Left hindlimb (tissue), 1 donor: ENCODE data around the gene NME7.
"Not testable (repeated sequence)": the region's sequence is repeated elsewhere in the genome, so short reads cannot be mapped to it uniquely, and the experiment has no call there.

Source experiments
- DNase-seq: peaks from one replicate; pipeline ENCODE4 v3.0.0-alpha.2; 2018

Gene NME7

DNA sequence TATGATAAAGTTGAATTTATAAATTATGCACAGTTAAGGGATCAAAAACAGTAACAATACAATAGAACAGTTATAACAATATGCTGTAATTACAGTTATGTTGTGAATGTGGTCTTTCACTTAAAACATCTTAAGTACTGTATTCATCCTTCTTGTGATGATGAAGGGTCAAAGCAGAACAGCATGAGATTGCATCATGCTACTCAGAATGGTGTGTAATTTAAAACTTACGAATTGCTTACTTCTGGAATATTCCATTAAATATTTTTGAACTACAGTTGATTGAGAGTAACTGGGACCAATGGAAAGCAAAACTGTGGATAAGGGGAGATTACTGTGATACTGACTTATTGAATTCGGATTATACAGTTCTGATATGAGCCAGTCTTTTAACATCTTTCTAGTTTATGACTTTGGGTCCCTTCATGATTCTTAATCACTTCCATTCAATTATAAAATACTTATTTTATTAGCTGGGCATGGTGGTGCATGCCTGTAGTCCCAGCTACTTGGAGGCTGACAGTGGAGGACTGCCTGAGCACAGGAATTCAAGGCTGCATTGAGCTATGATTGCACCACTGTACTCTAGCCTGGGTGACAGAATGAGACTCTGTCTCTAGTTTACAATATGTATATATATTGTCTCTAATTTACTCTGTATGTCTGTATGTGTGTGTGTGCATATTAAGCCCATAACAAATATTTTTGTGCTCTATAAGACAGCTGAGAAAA is 217.9 kb downstream of the NME7 start:
- no peak for DNase-seq

DNA sequence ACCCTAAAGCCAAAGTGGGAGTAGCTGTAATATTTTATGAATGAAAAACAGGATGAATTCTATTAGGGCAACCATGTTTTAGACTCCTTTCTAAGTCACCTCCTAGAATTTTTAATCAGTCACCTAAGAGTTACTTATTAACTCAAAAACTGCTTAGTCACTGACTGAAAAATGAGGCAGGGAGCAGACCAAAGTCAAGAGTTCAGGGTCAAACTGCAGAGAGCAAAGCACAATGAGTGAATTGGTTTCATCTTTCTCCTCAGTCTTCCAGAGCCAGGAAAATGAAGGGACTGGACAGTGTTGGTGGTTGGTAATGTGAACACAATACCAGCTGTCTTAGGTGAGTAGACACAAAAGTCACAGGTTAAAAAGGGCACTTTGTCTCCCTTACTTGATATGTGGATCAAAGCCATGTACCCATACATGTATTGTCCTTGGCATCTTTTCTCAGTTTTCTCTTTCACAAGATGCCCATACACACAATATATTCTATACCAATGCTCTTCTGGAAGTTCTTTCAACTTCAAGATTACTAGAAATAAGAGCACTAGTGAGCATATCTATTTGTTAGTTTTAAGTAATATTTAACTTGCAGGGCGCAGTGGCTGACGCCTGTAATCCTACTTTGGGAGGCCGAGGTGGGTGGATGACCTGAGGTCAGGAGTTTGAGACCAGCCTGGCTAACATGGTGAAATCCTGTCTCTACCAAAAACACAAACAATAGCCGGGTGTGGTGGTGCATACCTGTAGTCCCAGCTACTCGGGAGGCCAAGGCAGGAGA is 218.9 kb downstream of the NME7 start:
- no peak for DNase-seq

DNA sequence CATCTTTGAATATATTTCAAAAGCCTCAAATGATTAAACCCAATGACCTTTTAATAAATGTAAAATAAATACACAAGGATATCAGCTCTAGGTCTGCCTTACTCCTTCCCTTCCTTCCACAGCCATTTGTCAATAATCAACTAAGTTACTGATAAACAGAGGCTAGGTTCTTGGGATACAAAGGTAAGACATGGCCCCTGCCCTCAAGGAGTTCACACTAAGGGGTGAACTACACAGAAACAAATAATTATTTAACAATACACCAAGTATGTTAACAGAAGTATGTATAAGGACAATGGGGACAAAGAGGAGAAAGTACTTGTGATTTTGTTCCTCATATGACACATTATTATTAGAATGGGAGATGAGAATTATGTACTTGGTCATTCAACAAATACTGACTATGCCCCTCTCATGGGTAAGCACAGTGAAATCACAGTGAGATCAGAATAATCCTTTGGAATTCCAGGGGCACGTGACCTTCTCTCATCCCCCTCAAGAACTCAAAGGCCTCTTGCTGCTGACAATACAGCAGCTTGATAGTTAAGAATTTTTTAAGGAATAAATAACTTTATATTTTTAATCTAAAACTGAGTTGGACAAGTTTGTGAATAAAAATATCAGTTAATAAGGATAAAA is 220.9 kb downstream of the NME7 start:
- no peak for DNase-seq

DNA sequence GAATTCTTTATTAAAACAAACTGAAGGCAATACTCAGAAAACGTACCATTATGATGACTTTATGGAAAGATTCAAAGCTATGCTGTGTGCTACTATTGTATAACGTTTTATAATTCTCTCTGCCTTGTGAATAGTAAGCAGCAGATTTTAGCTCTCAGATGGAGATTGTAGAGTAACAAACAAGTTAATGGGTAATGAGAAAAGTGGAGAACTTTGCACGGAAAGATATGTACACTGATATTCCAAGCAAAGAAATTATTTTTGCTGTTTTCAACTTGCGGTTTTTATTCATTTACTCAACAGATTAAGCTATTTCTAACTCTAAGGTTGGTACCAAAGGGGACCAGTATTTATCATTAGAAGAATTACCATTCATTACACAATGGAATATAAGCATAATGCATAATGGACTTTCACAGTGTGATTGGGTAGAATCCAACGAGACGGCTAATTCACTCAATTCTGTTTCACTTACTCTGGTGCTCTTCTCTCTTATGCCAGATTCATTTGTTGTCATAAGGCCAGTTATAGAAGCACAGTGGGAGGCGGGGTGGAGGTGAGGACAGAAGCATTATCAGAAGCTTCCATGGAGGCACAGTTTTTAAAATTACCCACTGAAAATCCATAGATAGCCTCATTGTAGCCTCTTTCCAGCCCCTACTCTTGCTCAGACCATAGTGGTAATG is 222.5 kb downstream of the NME7 start:
- DNase-seq = no peak

DNA sequence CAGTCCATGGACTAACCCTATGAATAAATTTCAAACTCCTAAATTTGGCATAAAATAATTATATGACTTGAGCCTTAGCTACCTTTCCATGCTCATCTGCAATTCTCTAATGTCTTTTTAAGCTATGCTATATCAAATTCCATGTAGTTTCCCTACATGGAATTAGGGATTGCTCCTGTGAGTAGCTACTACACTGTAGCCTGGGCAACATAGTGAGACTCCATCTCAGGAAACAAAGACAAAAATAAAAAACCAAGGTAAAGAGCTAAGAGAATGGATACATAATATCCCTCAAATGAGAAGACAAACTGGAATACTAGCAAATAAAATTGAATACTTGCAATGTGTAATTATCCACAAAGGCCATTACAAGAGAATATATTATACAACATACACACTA is 223.6 kb downstream of the NME7 start:
- no peak for DNase-seq

DNA sequence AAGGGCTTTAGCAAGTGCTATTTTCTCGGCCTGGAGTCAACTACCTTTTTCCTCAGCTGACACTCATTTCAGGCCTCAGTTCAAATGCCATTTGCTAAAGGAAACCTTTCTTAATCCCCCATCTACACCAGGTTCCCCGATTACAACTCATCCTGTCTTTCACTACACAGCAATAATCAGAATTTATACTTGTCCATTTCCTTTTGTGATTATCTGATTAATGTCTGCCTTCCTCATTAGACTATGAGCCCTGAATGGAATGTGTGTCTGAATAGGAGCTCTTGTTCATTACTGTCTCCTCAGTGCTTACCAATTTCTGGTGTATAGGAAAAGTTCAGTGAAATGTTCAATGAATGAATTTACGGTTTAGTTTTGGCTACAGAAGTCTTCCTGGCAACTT is 224.3 kb downstream of the NME7 start:
- no peak for DNase-seq

DNA sequence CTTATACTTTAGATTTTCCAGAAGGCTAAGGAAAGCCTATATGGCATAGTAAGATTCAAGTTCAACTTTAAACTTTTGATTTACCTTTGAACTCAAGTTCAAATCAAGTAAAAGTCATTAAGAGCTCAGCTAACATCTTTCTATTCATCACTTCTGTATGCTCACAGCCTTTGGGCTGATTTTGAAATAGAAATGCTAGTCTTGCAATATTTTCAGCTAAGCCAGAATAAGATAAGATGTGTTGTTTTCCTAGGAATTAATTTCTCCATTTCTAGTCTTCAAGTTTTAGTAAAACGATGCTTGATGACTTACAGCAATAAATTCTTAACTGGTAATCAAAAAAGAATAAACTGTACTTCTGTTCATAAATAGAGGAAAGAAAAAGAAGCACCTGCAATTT is 225.5 kb downstream of the NME7 start:
- DNase-seq = no peak

DNA sequence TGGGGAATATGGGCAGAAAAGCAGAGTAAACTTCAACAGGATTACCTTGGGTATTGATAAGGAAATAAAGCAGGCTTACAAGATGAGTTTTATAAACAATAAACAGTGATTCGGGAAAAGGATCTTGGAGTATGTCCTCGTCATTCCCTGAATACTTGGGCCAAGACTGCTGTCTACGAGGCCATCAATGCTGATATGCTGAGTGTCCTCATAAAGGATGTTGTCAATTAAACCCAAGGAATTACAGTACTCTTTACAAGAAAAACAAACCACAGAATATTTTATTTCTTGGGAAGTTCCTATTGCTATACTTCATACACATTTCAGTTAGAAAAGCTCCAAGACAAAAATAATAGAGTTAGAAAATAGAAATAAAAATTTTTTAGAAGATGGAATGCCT is 226.2 kb downstream of the NME7 start:
- DNase-seq = no peak

DNA sequence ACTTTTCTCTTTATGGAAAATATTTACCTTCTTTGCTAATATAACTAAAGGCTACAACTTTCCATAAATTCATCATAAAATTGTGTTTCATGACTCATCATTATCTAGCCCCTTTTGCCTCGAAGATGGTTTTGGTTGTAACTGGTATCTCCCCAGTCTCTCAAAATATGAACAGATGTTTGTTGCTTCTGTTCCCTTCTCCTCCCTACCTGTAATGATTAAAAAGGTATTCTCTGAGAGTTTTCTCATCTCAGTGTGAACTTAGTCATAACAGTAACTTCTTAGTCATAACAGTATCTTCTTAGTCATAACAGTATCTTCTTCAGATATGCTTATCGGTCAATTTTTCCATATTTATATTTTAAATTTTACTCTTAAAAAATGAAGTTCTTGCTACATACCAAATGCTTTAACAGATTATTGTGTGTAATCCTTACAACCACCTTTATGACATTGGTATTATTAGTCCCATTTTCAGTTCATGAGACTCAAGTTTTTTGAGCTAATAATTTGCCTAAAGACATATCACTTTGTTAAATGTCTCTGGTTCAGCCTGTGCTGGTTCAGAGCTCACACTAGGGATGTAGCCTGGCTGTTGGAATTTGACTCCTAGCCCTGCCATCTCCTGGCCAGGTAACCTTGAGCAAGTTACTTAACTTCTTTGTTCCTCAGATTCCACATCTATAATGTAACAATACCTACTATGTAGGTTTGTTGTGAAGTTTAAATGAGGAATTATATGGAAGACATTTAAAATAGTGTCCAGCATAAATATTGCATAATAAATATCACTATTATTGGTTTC is 228.5 kb downstream of the NME7 start:
- no peak for DNase-seq

DNA sequence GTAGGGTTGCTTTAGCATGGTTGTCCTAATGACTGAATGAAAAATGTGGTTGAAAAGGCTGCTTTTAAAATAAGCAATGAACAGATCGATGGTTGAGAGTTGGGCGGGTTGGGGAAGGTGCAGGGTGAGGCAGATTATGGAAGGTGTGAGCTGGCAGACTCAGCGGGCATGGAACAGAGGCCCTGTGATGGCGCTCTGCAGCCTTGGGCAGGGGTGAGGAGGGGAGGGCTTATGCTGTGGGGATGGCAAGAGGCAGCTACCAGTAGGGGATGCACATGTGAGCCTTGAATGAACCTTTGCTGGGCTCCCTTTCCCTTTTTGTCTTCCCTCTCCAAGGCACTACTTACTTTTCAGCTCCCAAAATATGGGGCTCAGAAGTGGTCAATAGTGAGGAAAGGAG is 230.2 kb downstream of the NME7 start:
- DNase-seq = no peak

DNA sequence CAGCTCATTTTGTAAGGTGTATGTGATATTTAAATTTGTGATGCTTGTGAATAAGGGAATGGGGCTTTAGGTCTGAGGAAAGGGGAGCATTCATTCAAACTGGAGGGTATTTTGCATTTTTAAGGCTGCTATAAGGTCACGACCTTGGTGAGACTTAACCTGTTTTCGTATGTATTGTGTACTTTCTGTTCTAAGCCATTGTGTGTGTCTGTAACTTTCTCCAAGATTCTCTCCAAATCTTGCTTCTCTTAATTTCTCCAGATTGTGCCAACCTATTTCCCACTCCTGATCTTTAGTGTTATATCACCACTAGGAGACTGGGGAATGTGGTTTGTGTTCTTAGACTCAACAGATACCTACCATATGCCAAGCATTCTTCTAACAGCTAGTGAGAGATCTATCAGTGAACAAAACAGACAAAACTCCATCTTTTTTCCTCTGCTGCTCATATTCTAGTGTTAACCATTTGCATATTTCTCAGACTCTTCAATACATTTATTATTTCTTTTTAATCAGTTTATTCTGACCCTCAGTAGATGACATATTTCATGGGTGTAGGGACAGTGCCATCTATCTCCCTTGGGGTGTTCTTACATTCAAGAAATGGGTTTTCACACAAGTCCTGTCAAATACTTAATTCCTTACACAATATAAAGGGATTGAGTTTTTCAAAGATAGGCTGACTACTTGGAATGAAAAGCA is 233.6 kb downstream of the NME7 start:
- no peak for DNase-seq

DNA sequence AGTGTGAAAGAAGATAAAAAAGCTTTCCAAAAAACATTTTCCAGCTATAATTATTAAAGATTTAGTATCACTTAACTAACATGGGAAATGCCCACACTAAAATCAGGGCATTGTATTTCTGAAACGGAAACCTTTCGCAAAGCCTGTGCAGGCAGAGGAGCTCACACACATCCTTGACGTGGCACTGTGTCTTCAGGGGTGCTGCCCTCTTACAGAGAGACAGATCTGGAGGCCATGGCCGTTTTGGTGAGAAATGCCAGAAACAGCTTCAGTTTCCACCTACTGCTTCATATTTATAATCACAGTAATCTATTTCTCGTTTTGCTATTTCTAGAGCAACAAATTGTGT is 234.4 kb downstream of the NME7 start:
- DNase-seq = no peak

DNA sequence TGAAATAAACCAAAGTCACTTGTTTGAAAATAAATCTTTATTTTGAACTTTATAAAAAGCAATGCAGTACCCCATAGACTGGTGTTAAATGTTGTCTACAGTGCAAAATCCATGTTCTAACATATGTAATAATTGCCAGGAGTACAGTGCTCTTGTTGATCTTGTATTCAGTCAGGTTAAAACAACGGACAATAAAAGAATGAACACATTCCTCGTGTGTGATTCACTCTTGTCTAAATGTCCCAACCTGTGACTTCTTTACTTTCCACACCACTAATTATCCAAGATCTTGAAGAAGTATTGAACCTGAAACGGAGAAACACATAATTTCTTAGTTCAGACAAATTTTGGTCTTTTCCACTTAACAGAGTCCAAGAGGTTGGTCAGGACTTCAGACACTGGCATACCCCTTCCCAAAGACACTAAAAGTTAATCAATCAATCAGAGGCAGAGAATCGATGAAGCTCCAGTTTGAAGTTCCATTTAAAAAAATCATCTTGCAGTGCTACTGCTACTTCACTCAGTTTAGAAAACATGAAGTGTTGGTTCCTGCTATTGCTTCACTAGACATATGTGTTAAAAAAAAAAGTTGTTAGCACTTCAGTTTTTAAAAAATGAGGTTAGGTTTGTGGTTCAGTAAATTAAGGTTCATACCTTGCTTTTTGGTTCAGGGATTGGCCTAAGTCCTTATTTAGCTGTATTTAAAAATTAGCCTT is 234.9 kb downstream of the NME7 start:
- DNase-seq = no peak

DNA sequence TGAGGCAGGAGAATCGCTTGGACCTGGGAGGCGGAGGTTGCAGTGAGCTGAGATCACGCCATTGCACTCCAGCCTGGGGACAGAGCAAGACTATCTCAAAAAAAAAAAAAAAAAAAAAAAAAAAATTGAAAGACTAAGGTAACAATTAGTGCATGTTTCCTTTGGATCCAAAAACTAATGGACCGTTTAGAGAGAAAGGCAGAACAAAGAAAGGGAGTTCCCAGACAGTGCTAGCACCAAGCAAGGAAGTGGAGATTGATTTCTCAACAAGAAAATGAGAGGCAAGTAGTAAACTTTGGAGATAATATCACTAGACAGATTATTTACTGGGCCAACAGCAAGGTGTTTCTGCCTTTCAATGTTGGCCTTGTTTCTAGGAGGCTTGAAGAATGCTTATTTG is 236.9 kb downstream of the NME7 start:
- no peak for DNase-seq

DNA sequence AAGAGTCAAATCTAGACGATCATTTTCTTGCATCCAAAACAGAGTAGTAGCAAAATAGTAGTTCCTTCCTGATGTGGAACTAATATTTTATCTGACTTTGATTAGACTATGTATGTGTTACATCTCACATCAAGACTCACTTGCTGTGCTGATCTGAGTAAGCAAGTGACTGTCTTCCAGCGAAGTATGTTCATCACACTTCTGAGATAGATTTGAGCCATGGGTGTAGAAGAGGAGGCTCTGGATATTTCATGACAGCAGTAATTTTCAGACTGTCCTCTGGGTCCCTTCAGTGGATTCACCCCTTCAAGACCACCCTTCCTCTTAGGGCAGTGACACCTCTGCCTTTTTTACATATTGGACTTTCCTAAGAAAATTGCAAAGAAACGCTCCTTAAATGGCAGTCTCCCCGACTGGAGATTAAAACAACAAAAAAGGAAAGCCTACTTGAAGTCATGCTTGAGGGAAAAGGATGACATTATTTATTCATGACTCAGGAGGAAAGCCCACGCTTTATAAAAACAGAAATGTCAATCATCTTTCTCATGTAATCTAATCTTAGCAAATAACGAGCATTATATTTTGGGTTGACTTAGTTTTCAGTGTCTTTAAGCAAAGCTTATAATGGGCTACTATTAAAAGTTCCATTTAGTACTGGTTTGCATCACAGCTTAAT is 238.3 kb downstream of the NME7 start:
- no peak for DNase-seq

DNA sequence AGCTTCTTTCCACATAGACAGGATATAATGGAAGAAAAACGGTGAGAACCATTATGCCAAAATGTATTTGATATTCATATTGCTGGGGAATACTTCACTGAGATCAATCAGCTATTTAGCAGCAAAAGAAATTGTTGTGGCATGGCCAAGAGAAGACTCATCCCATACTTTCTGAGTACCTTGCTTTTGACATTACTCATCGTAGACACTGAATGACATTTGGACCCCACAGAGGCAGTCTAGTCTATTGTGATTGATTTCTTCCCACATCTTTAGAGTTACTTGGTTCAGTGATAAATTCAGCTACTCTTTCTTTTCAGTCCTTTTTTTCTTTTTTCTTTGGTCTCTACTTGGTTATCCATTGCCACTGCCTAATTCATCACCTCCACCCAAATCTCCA is 239.0 kb downstream of the NME7 start:
- DNase-seq = no peak

DNA sequence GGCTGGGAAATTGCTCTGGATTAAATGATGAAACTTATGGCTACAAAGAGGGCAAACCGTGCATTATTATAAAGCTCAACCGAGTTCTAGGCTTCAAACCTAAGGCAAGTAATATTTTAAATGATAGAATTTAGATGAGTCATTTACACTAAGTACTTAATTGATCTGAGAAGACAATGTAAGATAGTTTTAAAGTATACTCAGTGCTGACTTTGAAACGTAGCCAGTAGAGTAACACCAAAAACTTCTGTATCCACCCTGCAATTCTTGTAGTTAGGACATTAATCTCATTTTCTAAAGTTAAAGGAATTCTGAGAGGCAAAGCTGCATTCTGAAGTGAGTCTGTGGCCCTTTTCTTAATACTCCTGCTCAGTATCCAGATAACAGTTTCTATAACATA is 240.3 kb downstream of the NME7 start:
- DNase-seq = no peak

DNA sequence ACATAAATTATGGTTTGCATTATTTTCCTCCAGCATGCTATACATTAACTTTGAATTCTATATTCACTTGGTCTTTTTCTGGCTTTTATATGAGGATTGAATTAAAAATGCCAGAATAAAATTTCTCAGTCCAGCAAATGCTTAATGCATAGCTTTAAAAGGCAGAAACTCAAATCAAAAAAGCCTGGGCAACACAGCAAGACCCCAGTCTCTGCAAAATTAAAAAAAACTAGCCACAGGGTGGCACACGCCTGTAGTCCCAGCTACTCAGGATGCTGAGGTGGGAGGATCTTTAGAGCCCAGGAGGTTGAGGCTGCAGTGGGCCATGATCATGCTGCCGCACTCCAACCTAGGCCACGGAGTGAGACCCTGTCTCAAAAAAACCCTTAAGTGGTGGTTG is 241.3 kb downstream of the NME7 start:
- DNase-seq = no peak

DNA sequence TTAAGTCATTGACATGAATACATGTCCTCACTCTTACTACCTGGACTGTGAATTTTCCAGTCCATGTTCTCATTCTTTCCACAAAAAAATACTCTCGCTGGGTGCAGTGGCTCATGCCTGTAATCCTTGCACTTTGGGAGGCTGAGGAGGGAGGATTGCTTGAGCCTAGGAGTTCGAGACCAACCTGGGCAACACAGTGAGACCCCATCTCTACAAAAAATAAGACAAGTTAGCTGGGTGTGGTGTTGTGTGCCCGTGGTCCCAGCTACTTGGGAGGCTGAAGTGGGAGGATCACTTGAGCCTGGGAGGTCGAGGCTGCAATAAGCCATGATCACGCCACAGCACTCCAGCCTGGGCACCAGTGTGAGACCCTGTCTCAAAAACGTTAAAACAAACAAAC is 242.0 kb downstream of the NME7 start:
- not testable (repeated sequence) for DNase-seq

DNA sequence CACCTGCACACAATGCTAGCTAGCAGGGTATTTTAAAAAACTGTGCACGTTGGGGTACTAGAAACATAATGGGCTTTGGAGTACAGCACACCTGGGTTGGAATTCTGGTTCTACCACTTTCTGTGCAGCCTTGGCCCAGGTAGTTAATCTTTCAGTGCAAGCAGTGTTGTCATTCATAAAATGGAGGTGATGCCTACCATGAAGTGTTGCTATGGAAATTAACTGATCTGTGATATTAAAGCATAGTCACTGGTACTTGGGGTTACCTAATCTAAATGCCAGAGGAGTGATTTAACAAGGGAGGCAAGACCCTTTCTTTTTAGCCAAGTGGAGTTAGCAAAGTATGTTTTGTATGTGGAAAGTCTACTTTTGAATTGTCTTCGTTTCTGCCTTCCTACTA is 243.1 kb downstream of the NME7 start:
- DNase-seq = no peak

DNA sequence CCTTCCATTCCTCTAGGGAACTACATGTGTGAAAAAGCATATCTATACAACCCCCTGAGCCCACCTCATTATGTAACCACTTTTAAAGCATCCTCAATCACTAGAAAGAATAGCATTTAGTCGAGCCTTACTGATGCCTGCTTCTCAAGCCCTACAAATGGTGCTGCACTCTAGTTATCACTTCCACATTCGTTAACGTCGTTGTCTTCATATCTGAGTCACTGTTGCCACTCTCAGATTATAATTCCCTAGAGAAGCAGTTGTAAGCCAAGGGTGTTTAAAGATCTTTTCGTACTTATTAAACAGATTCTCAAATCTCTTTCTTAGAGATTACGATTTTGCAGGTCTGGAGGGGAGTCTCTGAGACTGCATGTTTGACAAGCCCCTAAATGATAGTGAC is 244.6 kb downstream of the NME7 start:
- no peak for DNase-seq
